GM12865 (cell line): Measurements from ENCODE around the gene CCDC61.

Experiments
- DNase-seq: peaks from one replicate; pipeline ENCODE4 v3.0.0; 2010; ENCODE audit warnings: low read depth
- H3K4me3 ChIP-seq: 2 replicates; pipeline ENCODE4 v1.5.1; 2011; ENCODE audit warnings: mild to moderate bottlenecking, low read depth, low read length, control low read depth
- TF ChIP-seq, protein P1 (sequence below): IDR thresholded peaks from 2 replicates; pipeline ENCODE4 v1.5.1; 2011; ENCODE audit warnings: low read length, control low read depth, low read depth, inconsistent platforms; ENCODE audit not compliant: insufficient read depth; ENCODE audit errors: missing control alignments

Gene CCDC61

DNA sequence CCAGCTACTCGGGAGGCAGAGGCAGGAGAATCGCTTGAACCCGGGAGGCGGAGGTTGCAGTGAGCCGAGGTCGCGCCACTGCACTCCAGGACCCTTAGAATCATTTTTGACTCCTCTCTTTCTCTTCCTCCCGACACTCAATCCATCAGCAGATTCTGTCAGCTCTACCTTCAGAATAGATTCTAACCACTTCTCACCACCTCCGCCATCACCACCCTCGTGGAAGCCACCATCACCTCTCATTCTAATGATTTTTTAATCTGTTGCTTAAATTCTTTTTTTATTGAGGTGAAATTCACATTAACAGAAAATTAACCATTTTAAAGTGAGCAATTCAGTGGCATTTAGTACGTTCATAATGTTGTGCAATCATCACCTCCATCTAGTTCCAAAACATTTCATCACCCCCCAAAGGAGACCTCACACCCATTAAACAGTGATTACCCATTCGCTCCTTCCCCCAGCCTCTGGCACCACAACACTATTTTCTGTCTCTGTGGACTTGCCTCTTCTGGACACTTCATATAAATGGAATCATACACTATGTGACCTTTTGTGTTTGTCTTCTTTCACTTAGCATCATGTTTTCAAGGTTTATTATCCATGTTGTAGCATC is 5.0 kb upstream of the CCDC61 start:
- H3K4me3 ChIP-seq: no peak overlapping the region
- no peak for DNase-seq
- TF ChIP-seq, protein P1, sequence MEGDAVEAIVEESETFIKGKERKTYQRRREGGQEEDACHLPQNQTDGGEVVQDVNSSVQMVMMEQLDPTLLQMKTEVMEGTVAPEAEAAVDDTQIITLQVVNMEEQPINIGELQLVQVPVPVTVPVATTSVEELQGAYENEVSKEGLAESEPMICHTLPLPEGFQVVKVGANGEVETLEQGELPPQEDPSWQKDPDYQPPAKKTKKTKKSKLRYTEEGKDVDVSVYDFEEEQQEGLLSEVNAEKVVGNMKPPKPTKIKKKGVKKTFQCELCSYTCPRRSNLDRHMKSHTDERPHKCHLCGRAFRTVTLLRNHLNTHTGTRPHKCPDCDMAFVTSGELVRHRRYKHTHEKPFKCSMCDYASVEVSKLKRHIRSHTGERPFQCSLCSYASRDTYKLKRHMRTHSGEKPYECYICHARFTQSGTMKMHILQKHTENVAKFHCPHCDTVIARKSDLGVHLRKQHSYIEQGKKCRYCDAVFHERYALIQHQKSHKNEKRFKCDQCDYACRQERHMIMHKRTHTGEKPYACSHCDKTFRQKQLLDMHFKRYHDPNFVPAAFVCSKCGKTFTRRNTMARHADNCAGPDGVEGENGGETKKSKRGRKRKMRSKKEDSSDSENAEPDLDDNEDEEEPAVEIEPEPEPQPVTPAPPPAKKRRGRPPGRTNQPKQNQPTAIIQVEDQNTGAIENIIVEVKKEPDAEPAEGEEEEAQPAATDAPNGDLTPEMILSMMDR: no peak

DNA sequence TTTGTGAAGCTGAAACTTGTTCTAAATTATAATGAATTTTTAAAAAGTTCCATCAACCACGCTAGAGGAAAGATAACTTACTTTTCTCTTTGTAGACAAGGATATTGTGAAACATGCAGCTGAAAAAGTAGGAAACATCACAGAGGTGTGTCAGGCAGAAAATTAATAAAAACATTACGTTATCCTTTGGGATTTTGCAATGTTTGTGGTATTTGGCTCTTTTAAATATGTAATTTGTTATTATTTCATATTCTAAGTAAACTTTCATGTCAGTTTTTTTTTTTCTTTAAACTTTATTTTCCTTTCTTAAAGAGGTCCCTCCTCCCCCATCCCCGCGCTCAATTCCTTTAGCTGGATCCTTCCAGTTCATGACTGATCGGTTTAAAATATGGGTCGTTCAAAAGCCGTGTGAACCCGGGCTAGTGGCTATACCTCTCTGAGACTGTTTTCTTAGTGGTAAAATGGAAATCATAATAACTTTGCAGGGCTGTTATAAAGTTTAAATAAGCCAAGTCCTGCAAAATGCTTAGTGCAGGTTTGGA is 740 bp upstream of the CCDC61 start:
- TF ChIP-seq, protein P1: no peak
- H3K4me3 ChIP-seq: peak overlapping the region; percentile 70
- DNase-seq: no peak

DNA sequence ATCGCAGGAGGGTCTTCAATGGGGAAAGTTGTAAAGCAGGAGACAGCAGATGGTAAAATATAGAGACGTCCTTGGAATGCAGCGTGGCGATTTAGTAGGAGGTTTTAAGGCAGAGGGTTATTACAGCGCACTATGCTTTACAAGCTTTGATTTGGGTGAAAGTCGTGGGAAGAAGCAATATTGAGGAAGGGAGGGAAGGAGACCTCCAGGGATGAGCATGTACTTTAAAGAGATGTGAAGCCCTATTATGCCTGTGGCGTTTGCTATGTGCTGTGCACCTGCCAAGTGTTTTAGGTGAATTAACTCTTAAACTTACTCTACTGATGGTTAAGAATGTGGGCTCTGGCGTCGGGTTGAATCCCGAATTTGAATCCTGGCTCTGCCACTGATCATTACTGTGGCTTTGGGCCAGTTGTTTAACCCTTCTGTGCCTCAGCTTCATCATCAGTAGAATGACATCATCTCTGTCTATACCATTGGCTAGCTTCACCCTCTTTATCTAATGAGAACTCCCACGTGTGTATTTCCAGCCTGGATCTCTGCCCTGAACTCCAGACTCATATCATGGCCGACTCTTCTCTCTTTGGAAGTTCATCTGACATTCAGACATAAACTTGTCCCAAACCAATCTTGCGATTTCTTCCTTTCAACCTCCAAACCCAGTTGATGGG is 583 bp downstream of the CCDC61 start:
- TF ChIP-seq, protein P1: no peak
- H3K4me3 ChIP-seq: peak overlapping the region; percentile 87
- DNase-seq: no peak

DNA sequence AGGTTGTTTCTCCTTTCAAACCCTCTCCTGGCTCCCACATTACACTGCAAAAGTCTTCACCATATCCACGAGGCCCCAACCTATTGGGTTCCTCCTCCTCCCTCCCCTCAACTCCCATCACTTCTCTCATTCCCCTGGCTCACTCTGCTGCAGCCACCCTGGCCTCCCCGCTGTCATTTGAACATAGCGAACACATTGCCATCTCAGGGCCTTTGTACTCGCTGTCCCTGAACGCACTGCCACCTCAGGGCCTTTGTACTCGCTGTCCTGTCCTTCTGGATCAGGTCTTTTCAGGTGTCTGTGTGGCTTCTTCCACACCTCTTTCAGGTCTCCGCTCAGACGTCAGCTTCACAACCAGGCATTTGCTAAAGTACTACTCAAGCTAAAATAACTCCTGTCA is 1.7 kb downstream of the CCDC61 start:
- no peak for DNase-seq
- TF ChIP-seq, protein P1: no peak
- no peak overlapping the region for H3K4me3 ChIP-seq

DNA sequence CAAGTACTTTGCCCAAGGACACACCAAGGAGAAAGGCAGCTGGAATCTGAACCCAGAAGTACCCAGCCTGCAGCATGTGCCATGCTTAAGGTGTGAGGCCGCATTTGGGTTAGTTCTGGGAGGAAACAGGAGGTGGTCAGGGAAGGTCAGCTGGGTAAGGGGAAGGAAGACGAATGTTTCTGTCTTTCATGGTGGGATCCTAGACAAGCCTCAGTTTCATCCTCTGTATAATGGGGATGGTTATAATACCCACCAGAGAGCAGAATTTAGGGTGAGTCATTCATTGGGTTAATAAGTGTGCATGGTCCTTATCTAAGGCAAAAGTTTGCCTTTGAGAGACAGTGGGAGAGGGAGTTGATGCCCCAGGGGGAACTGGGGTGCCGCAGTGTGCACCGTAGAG is 3.6 kb downstream of the CCDC61 start:
- no peak for DNase-seq
- no peak overlapping the region for H3K4me3 ChIP-seq
- TF ChIP-seq, protein P1: no peak

DNA sequence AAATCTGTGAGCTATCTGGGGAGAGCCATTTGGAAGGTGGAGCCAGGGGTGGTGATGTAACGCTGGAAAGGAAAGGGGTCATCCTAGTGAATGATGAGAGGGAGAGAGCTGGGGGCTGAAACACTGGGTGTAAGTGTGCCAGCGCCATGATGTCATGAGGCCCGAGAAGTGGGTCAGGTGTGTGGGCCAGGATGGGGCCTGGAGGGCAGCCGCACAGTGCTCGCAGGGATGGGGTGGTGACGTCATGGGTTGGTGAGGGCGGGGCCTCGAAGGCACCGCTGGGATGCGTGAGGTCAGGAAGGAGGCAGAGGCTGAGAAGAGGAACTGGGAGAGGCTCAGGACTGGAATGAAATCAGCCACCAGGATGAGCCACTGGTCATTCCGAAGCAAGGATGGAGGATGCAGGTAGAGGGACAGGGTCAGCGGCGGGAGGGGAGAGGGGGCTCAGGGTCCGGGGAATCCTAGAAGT is 4.4 kb downstream of the CCDC61 start:
- DNase-seq: no peak
- TF ChIP-seq, protein P1: no peak
- H3K4me3 ChIP-seq: no peak overlapping the region
